KG1 (cell line): ENCODE results near the gene EDARADD.

Experiments used
- DNase-seq: peaks from one replicate; lab custom pipeline; 2025; lab: John Stamatoyannopoulos, UW

The EDARADD gene

DNA sequence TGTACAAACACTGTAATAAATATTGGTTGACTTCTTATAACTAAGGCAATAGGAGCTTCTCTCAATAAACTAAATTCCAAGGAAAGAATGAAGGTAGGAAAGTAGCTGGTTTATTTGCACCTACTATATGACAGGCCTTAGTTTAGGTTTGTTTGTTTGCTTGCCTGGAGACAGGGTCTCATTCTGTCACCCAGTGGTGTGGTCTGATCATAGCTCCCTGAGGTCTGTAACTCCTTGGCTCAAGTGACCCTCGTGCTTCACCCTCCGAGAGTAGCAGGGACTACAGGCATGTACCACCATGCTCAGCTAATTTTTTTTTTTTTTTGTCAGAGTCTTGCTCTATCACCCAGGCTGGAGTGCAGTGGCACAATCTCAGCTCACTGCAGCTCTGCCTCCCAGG lies 1.9 kb upstream of the EDARADD start:
- DNase-seq = no peak

DNA sequence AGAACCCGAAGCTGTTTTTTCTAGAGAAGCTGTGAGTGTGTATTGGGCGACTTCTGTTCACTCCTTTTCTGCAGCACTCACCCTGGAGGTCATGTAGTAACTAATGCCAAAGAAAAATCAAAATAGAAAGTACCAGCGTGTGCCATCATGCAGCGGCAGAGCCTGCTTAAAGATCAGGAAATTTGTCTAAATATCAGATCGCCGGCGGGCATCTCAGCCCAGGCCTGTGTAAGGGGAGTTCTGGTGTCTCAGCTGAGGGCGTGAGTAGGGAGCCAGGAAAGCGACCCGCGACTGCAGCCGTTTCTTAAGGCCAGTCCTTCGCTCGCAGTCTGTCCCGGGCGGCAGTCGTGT lies 768 bp downstream of the EDARADD start:
- DNase-seq = no peak

DNA sequence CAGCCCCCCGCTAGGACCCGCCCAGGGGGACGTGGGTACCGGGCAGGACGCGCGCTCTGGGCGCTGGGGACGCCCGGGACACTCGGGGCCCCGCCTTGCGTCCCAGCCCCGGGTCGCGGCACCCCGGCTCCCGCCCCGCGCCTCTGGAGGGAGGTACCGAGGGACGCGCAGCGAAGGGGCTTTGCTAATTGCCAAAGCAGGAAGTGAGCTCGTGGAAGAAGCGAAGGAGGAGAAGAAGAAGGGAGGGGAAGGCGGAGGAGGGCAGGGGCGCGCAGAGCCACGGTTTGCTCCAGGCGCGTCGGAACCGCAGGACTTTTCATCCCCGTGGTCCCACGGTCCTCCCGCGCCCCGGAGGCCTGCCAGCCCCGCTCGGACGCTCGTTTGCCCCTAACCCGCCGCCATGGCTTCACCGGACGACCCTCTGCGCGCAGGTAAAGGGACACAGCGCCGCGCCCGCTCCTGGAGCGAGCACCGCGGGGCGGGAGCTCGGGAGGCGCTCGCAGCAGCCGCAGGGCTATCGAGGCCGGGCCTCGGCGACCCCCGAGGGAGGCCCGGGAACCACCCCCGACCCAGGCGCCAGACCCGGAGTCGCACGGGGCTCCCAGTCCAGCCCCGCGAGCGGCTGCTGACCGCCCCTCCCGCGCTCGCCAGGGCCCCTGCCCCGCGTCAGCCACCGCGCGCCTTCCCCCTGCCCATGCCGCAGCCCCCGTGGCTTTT lies 1.3 kb downstream of the EDARADD start:
- no peak for DNase-seq

DNA sequence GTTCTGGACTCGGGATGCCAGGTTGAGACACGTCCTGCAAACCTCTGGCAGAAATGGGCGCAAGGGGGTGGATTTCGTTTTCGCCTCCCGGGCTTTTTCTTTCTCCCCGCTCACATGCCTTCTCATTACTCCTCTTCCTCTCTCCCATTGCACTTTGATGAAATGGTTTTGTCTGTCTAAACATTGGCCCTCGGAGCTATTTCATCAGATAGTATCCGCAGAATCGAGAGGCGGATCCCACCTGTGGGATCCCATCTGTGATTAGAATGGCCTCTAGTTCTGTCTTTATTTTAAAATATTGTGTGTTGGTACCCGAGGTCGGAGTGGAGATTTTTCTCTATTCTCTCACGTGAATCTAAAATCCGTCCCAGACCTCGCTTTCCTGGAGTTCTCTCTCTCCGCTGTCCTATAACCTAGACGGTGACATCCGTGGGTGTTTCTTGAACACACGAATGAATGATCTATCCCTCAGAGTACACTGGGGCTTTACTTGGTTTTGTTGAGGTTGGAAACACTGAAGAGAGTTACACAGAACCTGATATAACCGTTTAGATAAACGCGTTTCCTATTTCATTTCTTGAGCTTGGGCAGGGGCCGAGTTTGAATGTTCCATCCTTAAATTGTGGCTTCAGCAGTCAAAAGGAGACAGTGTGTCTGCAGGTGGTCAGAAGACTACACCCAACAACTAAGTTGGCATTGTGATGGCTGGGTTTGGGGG lies 2.0 kb downstream of the EDARADD start:
- no peak for DNase-seq

DNA sequence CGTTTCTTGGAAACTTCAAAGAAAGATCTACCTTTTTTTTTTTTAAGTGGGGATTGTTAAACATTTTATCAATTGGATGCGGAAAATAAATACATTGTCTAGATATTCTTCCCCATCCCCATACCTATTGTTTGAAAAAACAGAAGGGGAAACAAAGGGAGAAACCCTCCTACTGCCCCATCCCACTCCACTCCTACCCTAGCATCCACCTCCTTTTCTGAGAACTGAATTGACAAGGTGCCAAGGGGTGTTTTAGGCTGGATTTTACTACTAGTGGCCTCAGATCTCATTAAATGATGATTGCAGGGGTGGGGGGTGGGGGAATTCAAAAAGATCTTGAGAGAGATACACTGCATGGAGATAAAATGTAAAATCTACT lies 2.6 kb downstream of the EDARADD start:
- no peak for DNase-seq

DNA sequence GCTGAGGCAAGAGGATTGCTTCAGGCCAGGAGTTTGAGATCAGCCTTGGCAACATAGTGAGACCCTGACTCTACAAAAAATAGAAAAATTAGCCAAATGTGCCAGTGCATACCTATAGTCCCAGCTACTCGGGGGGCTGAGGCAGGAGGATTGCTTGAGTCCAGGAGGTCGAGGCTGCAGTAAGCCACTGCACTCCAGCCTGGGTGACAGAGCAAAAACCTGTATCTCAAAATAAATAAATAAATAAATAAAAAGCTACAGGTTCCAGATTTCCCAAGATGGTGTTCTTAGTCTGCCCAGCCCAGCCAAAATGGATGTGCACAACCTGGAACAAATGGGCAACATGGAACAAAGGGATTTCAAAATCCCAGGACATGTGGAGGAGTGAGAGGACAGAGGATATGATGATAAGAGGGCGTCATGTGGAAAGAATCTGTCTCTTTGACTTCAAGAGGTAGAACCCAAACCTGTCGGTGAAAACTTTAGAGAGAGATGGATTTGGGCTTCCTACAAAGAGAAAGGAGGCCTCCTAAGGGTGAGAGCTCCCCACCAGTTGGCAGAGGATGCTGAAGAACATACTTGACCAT lies 3.2 kb downstream of the EDARADD start:
- DNase-seq = no peak

DNA sequence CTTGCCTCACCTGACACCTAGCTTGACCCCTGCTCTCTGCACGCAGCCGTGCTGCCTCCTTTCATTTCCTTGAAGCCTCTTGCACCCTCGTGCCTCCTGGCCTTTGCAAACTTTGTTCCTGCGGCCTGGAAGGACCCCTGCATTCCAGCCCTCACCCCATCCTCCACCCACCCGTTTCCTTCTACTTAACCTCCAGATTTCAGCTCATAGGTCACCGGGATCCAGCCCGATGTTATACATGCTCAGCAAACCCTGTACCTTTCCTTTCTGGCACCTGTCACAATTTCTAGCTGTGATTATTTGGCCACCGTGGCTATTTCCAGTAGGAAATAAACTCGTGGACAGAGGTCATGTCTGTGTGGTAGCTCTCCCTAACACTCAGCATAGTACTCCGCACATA lies 4.5 kb downstream of the EDARADD start:
- no peak for DNase-seq

DNA sequence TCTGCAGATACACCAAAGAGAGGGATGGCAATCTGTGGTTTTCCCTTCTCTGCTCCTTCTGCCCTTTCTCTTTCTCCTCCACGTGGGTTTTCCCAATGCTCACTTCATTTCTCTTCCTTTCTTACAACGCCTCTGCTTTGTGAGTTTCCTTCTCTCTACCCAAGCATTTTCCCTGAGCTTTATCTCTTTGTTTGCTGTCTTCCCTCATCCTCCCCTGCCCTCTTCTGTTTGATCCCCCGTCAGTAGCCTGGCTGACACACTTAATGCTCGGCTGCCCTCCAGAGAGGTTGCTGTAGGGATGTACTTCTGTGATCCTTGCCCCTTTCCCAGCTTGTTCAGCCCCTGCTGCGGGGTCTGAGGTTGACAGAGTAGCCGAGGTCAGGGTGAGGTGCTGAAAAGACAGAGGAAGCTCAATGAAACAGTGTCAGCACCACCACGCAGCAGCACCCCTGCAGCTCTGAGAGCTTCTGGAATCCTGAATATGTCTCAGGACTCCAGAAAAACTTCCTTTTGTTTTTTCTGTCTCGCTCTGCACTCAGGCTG lies 6.0 kb downstream of the EDARADD start:
- DNase-seq = no peak

DNA sequence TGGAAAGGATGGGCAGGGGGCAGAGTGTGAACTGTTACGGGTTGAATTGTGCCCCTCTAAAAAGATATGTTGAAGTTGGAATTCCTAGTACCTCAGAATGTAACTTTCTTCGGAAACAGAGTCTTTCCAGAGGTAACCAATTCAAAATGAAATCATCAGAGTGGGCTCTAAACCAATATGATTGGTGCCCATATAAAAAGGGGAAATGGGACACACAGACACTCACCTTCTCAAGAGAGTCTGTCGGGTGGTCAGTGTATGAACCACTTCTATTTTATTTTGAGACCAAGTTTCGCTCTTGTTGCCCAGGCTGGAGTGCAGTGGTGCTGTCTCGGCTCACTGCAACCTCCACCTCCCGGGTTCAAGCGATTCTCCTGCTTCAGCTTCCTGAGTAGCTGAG lies 7.6 kb downstream of the EDARADD start:
- DNase-seq = no peak

DNA sequence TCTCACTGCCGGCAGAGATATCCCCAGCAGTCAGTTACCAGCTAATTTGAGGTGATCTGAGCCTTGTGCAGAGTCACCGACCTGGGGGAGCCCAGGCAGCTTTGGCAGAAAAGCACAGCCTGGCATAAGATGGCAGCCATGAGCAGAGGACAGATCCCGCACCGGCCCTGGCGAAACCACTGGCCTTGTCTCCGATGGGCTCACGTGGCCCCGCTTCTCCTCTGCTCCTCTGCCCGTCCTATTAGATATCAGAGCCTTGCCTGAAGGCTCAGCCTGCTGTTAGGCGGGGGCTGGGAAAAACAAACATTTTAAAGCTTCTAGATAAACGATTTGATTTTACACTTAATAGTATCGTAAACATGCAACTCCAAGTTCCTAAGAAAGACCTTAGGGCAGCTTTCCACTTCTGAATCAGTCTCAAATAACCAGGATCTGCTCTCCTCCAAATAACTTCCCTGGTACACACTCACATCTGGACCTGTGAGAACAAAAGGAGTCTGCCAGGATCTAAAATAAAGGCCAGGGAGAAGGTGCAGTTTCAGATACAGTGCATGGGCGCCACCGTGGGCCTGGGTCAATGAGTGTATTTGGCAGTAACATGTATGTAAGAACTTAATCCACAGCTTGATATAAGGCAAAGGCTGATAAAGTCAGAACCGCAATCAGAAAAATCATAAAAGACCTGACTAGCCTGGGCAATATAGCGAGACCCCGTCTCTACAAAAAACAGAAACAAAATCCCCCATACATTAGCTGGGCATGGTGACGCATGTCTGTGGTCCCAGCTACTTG lies 10.0 kb downstream of the EDARADD start:
- DNase-seq = no peak

DNA sequence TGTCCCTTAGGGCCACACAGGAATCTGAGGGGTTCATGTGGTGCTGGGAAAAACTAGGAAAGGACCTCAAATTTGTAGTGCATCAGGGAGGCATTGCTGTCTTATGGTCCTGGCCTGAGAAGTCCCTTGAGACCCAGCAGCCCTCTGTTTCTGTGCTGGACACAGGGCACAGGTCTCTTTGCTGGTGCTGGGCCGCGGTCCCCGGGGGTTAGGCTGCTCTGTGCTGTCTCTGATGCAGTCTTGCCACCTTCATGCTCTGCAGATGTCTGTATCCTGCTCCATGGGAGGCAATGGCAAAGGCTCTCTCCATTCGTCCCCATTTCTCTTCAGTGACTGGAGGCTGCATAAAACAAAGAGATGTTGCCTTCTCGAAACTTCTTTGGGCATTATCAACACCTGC lies 13.0 kb downstream of the EDARADD start:
- no peak for DNase-seq

DNA sequence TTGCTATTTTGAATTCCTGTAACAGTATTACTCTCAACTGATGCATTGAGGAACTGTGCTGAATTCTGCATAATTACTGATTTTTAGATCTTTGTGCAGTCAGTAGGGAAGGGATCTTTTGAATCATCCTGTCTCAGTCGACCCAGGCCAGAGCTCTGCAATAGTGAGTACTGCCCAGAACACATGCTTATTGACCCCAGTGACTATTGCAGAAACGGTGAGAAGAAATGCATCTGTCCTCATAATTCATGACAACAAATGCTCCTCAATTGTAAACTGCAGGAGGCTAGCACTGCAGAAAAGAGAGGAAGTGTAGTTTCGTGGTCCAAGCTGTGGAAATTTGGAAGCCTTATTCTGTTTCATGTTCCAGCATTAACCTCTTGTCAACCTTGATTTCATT lies 19.6 kb downstream of the EDARADD start:
- no peak for DNase-seq

DNA sequence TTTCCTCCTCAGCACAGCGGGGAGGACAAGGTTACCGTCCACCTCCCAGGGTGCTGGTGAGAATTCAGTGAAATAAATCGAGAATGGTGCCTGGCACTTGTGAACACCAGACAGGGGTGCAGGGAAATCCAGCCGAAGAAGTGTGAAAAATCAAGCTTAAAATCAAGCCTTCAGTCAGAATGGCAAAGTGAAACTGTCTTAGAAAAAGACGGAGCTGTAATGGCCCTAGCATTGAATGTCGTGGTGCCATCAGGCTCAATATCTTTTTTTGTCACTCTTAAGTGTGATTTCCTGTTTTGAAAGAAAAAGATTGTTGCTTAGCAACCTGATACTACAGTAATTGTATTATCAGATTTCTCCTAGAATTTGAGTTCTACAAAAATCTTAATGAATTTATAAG lies 22.1 kb downstream of the EDARADD start:
- no peak for DNase-seq

DNA sequence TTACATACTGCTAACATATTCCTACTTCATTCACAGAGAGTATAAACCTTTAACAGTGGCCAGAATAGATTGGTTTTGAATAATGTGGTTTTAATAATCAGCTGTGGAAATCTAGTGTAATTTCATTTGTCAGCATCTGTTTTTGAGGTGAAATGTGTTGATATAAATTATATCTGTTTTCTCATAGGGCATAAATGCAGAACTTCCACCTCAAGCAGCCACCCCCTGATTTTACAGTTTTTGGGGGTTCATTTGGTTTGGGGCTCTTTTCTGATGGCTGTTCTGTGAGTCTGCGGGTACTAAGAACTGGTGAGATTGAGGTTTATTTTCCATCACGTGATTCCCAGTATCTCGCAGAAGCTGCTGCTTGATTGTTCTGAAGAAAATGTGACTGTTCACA lies 23.2 kb downstream of the EDARADD start:
- no peak for DNase-seq

DNA sequence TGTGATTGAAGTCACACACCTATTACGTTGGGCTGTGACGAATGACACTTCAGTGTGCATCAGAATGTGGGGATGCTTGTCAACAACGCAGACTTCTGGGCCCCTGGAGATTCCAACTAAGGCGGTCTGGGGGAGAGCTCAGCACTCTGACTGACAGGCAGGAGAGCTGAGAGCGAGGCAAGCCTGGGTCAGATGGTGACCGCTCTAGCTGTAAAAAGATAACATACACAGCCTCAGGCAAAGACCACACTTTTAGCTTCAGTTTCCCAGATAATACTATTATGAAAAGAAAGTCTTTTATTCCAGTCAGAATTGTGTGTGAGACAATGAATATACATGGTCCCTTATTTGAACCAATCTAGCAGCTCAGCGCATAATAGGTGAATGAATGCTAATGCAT lies 25.4 kb downstream of the EDARADD start:
- no peak for DNase-seq

DNA sequence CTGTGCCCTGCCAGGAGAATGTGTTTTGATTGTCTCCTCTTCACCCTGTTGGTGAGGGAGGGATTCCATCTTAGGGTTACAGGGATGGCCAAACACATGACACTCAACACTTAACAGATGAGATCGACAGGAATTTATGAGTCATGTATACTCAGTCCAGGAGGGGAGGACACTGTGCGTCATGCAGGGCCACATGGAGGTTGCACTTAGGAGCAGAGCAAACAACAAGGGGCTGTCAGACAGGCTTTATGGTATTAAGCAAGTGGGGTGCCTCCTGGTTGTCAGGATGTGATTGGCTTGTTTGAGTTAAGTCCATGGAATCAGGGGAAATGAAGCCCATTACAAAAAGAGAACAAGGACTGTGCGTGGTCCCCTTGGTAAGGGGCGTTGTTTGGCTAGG lies 26.9 kb downstream of the EDARADD start:
- no peak for DNase-seq

DNA sequence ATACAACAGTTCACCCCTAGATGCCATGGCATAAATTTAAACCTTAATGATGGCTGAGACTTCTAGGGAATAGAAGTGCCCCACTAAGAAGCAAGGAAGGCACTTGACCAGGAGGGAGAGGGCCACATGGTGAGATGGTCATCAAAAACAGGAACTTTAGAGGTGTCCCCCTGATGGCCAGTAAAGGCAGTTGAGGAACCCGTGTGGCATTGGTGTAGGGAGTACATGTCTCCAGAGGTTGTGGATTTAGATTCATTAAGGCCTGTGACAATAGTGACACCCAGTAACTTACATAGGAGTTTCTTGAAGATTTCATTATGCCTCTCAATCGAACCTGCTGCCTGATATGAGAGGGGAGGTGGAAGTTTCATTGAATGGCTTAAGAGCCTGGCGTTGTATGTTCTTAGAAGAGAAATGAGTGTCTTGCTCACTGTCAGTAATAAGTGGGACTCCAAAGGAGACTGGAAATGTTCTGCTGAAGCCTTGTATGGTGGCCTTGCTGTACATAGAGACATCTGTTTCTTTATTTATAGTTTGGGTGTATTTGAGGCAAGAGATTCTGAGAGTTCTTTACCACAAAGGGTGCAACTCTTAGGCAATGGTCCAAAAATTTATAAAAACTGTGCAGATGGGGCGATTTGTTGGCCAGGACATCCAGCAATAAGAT lies 27.9 kb downstream of the EDARADD start:
- no peak for DNase-seq

DNA sequence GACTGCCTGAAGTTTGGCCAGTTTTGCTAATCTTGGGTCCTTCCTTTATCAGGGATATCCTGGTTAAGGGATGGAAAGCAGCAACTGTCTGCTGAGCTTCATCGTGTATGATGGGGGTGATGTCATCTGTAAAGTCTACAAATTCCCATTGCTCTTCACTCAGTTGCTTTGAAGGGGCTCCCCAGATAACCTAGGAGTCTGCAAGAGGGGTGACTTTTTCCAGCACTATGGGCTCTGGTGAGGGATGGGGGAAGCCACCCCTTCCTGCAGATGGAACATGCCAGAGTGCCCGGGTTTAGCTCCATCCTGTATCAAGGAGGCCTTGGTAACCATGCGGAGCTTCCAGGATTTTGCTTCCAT lies 28.4 kb downstream of the EDARADD start:
- DNase-seq = no peak

DNA sequence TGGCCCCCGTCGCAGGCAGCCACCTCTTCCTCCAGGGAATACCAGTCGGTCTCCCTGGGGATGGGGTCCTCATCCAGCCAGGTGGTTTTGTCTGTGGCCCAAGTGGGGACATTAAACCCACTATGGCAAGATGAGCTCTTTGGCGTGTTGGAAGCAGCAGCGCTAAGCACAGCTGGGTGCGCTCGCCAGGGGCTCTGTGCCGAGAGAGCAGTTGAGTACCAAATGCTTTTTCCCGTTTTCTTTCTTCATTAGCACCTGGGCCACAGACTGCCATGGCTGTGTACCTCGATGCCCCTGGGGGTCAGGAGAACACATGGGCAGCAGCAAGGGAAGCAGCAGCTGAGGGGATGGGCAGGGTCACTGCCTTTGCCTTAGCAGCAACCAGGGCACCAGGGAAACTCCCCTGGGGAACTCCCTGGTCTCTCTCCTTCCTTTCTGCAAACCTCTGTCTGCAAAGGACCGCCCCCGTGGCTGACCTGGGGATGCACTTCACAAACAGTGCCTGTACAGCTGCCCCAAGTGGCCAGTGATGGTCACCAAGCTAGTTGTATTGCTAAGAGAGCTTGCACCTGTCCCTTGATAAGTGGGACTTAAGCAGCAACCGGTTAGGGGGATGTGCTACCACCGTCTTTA lies 31.1 kb downstream of the EDARADD start:
- DNase-seq = no peak

DNA sequence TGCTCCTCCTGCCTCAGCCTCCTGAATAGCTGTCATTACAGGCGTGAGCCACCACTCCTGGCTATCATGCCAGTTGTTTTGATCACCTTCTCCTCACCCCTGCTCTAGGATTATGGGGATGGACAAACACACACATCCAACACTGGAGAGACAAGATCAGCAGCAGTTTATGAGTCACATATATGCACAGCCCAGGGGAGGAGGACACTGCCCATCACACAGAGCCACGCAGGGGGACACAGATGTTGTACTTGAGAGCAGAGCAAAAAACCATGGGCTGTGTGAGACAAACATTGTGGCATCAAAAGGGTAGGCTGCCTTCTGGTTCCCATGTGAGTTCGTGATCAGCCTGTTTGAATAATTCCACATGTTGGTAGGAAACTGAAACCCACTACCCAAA lies 32.1 kb downstream of the EDARADD start:
- no peak for DNase-seq

DNA sequence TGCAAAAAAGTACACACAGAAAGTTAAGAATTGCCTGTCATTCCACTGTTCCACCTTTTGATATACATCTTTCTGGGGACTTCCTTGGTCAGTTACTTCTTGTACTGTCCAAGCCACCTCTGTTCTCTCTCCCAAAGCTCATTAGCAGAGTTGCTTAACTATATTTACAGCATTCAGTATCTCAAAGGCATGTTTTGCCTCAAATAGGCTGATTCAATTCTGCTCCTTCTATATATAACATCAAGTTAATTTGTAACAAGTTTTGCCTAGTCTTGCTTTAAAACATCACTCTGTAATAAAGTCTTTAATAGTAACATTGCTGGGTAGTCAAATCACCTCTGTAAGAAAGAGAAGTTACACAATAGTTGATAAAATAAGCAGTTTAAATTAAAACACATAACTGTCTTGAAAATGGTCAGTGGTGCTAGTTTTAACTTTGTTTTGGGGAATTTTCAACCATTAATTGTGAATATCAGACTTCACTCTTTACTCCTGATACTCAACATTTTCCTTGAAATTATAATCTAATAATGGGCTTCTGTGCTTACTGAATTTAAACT lies 35.7 kb downstream of the EDARADD start:
- DNase-seq = no peak
